Endothelial cell of umbilical vein (primary cell): Measurements from ENCODE around the gene RASD1. TPM values are rescaled to one million over a fixed set of nuclear protein-coding genes. Genes with fewer than 3 reads are reported as not detected.

ENCODE experiments used
- BruUV-seq: library from RNA; stranded (reverse); fragments of 400-500 nt; replicated peaks from 2 replicates; lab custom pipeline; 2021; lab: Mats Ljungman, UMichigan
- CTCF ChIA-PET: fragments of 300-600, 350-600 bp; sonication (Branson Sonifier 250); formaldehyde crosslinking; loops from one replicate; lab custom pipeline; 2021; ENCODE audit warnings: antibody characterized with exemption, inconsistent platforms; lab: Charles Lee
- POLR2A ChIA-PET: fragments of 300-600, 350-600 bp; sonication (Branson Sonifier 250); formaldehyde crosslinking; loops from one replicate; lab custom pipeline; 2021; ENCODE audit warnings: antibody characterized with exemption, inconsistent platforms; lab: Charles Lee
- DNase-seq: peaks from one replicate; pipeline ENCODE4 v3.0.0-alpha.2; 2011; ENCODE audit warnings: low read depth, low spot score
- FAIRE-seq: peaks from 2 replicates; lab custom pipeline; 2011; peaks lifted over from hg19 to GRCh38; lab: Jason Lieb, UNC
- H2AFZ ChIP-seq: 2 replicates; pipeline ENCODE4 v1.6.0; 2012; ENCODE audit warnings: low read depth, low read length, control low read depth, inconsistent platforms
- H3K27ac ChIP-seq: 2 replicates; pipeline ENCODE4 v1.5.1; 2011; ENCODE audit warnings: low read depth, mild to moderate bottlenecking, control low read depth, low read length, moderate library complexity; ENCODE audit not compliant: insufficient read depth
- H3K27me3 ChIP-seq, 2 experiments: 2 replicates each; pipeline versions ENCODE4 v1.6.0 to v1.6.1; 2011; ENCODE audit warnings: low read length in 2 of 2, mixed read lengths in 1 of 2; ENCODE audit not compliant: control insufficient read depth in 2 of 2, insufficient read depth in 2 of 2
- H3K36me3 ChIP-seq, 2 experiments: 2 replicates in 1 of 2; 3 replicates in 1 of 2; pipeline ENCODE4 v1.5.1; 2011; ENCODE audit warnings: low read length in 2 of 2, mild to moderate bottlenecking in 1 of 2, moderate library complexity in 1 of 2; ENCODE audit not compliant: control insufficient read depth in 2 of 2, insufficient read depth in 2 of 2; ENCODE audit errors: extremely low read depth in 1 of 2
- H3K4me1 ChIP-seq: 3 replicates; pipeline ENCODE4 v1.5.1; 2011; ENCODE audit warnings: mild to moderate bottlenecking, low read length; ENCODE audit not compliant: control insufficient read depth, insufficient read depth; ENCODE audit errors: extremely low read depth
- H3K4me2 ChIP-seq: 2 replicates; pipeline ENCODE4 v1.6.1; 2011; ENCODE audit warnings: low read length, control low read depth, mixed read lengths; ENCODE audit not compliant: insufficient read depth
- H3K4me3 ChIP-seq, 3 experiments: fragments of 200-600 bp in 1 of 3; sonication (generic), shearing (Covaris generic) in 1 of 3; replicated peaks in 1 of 3; 2 replicates each; pipeline ENCODE4 v1.5.1; 2011 to 2016; ENCODE audit warnings: control low read depth in 3 of 3, low read length in 3 of 3, mild to moderate bottlenecking in 2 of 3, inconsistent platforms in 1 of 3, low read depth in 1 of 3, moderate library complexity in 1 of 3; ENCODE audit not compliant: insufficient read depth in 1 of 3
- H3K79me2 ChIP-seq: 2 replicates; pipeline ENCODE4 v1.6.0; 2012; ENCODE audit warnings: low read length, inconsistent platforms; ENCODE audit not compliant: control insufficient read depth, insufficient read depth
- H3K9ac ChIP-seq: replicated peaks from 2 replicates; pipeline ENCODE3; 2011; ENCODE audit warnings: low read length, control low read depth; ENCODE audit not compliant: insufficient read depth; ENCODE audit errors: extremely low read depth
- H3K9me1 ChIP-seq: replicated peaks from 3 replicates; pipeline ENCODE4 v1.6.0; 2011; ENCODE audit warnings: mild to moderate bottlenecking, low read length; ENCODE audit not compliant: control insufficient read depth, insufficient read depth; ENCODE audit errors: extremely low read depth
- H3K9me3 ChIP-seq: replicated peaks from 2 replicates; pipeline ENCODE4 v1.5.1; 2012; ENCODE audit warnings: low read length, inconsistent platforms; ENCODE audit not compliant: control insufficient read depth, insufficient read depth
- H4K20me1 ChIP-seq: replicated peaks from 2 replicates; pipeline ENCODE3; 2011; ENCODE audit warnings: mild to moderate bottlenecking, low read length; ENCODE audit not compliant: control insufficient read depth, insufficient read depth; ENCODE audit errors: extremely low read depth
- EZH2 ChIP-seq: IDR thresholded peaks from 2 replicates; pipeline ENCODE4 v1.6.1; 2012; ENCODE audit warnings: borderline replicate concordance, low read depth, mild to moderate bottlenecking, moderate library complexity, low read length, inconsistent platforms; ENCODE audit not compliant: severe bottlenecking
- FOS ChIP-seq: IDR thresholded peaks from 2 replicates; pipeline ENCODE4 v1.6.1; 2011; ENCODE audit warnings: mild to moderate bottlenecking, low read length, moderate library complexity, borderline replicate concordance; ENCODE audit not compliant: insufficient read depth
- GATA2 ChIP-seq: IDR thresholded peaks from 2 replicates; pipeline ENCODE4 v1.7.0; 2011; ENCODE audit warnings: low read depth, mild to moderate bottlenecking, moderate library complexity, mixed read lengths, low read length; ENCODE audit not compliant: insufficient read length, insufficient read depth
- JUN ChIP-seq: IDR thresholded peaks from 2 replicates; pipeline ENCODE4 v1.6.1; 2011; ENCODE audit warnings: borderline replicate concordance, low read depth; ENCODE audit not compliant: insufficient read length, insufficient read depth
- MYC ChIP-seq: IDR thresholded peaks from one replicate; pipeline ENCODE4 v1.6.1; 2011; ENCODE audit warnings: mild to moderate bottlenecking, low read depth, low read length
- POLR2A ChIP-seq: IDR thresholded peaks from 2 replicates; pipeline ENCODE4 v1.6.1; 2012; ENCODE audit warnings: low read depth, mild to moderate bottlenecking, control low read depth, low read length
- POLR2AphosphoS5 ChIP-seq: IDR thresholded peaks from 2 replicates; pipeline ENCODE4 v1.6.1; 2012; ENCODE audit warnings: low read depth, mild to moderate bottlenecking, control low read depth, low read length, moderate library complexity; ENCODE audit not compliant: insufficient read depth
- dilution Hi-C: fragments of 300-500 bp; cut with MboI; formaldehyde crosslinking; loops from one replicate; pipeline ENCODE4 v1.15.0; 2019; ENCODE audit warnings: low sequenced_read_pairs; ENCODE audit not compliant: extremely low pct_ligation_motif_present
- intact Hi-C: fragments of 100-400 bp; cut with micrococcal nuclease; formaldehyde crosslinking; loops from one replicate; pipeline ENCODE4 v1.10.0; 2022
- polyA plus RNA-seq, 4 experiments: library from polyadenylated mRNA; depleted of rRNA in 3 of 4; stranded (reverse) in 3 of 4; unstranded in 1 of 4; fragments of >200 nt; gene quantifications; 2 replicates each; pipeline versions ENCODE4 v1.2.1 to v1.2.3, GENCODE V29; 2011 to 2012; ENCODE audit warnings: missing spikeins in 1 of 4
- total RNA-seq: library from RNA; stranded (reverse); gene quantifications from 2 replicates; pipeline ENCODE4 v1.2.3, GENCODE V29; 2021
- TF ChIP-seq, protein P1 (sequence below): IDR thresholded peaks from 2 replicates; pipeline ENCODE4 v1.6.1; 2011; ENCODE audit not compliant: insufficient read depth, insufficient read length
- TF ChIP-seq, protein P2 (sequence below), 2 donors: IDR thresholded peaks; 1 replicate in 1 of 2; 2 replicates in 1 of 2; pipeline ENCODE4 v1.5.1; 2011; ENCODE audit warnings: low read length in 2 of 2, mild to moderate bottlenecking in 2 of 2, moderate library complexity in 2 of 2, control low read depth in 1 of 2, inconsistent platforms in 1 of 2, low read depth in 1 of 2; ENCODE audit not compliant: insufficient read depth in 1 of 2; ENCODE audit errors: extremely low read depth in 1 of 2

The RASD1 gene
- total and polyA plus RNA-seq, 2 donors (not counting 3 experiments of a cell fraction or from before 2014, with no cell fraction given), result 4.2 to 15.7 TPM

DNA sequence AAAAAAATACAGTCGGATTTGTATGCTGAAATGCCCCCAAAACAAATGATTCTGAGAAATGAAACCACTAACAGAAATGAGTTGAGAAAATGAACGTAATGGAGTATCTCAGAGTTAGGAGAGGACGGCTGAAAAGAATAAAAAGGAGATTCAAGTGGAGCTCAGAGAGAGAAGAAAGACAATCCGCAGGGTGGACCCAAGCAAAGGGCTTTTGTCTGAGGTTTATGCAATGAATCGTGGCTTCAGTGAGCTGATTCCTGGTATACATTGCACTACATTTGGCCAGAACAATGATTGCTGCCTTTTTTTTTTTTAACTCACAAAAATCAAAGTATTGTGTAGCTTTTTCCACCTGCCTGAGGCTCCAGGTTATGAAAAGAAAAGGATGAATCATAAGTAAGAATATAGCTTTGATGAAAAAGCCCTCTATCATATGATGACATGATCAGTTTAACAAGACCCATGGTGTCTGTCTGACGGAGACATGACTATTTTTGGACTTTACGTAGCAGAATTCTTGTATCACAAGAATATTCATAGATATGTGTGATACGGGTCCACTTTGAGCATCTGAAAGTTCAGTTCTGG, 23.8 kb downstream of the RASD1 start:
- CTCF ChIA-PET, result interaction anchor here (0.8 to 1.3 kb wide), 3 partner anchors 24 to 141 kb away, joined by 3 to 9 read pairs (median 3); partner anchors contain the start of gene RASD1
- no peak overlapping the region for H3K4me3 ChIP-seq
- peaks cover 6% of the 10 kb centered on the region for H3K79me2 ChIP-seq
- dilution Hi-C loops (no loop called here), intact Hi-C loops (no loop called here)
- TF ChIP-seq POLR2AphosphoS5 (no peak), FOS (no peak), EZH2 (no peak), GATA2 (no peak), MYC (no peak), POLR2A (no peak), JUN (no peak)
- TF ChIP-seq, protein P1, sequence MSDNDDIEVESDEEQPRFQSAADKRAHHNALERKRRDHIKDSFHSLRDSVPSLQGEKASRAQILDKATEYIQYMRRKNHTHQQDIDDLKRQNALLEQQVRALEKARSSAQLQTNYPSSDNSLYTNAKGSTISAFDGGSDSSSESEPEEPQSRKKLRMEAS, result no peak
- TF ChIP-seq, protein P2, sequence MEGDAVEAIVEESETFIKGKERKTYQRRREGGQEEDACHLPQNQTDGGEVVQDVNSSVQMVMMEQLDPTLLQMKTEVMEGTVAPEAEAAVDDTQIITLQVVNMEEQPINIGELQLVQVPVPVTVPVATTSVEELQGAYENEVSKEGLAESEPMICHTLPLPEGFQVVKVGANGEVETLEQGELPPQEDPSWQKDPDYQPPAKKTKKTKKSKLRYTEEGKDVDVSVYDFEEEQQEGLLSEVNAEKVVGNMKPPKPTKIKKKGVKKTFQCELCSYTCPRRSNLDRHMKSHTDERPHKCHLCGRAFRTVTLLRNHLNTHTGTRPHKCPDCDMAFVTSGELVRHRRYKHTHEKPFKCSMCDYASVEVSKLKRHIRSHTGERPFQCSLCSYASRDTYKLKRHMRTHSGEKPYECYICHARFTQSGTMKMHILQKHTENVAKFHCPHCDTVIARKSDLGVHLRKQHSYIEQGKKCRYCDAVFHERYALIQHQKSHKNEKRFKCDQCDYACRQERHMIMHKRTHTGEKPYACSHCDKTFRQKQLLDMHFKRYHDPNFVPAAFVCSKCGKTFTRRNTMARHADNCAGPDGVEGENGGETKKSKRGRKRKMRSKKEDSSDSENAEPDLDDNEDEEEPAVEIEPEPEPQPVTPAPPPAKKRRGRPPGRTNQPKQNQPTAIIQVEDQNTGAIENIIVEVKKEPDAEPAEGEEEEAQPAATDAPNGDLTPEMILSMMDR (IDR thresholded peaks at IDR 0.05; ENCODE audit: extremely low read depth in 1 of 2, insufficient read depth in 1 of 2, low read depth in 1 of 2, low read length in 2 of 2), result no peak
- POLR2A ChIA-PET, result interaction anchor here (0.6 kb wide), 1 partner anchor 37 kb away, joined by 3 read pairs; no protein-coding TSS in a partner anchor
- no peaks in the 10 kb centered on the region for H3K9me3 ChIP-seq
- no peaks in the 10 kb centered on the region for H3K9me1 ChIP-seq
- no peak overlapping the region for H3K27ac ChIP-seq
- no peak overlapping the region for H3K9ac ChIP-seq
- DNase-seq, result no peak
- BruUV-seq, result no TSS peak
- peaks cover under 1% of the 10 kb centered on the region for H3K4me1 ChIP-seq
- no peak overlapping the region for H3K4me2 ChIP-seq
- no peak for FAIRE-seq
- no peaks in the 10 kb centered on the region for H3K36me3 ChIP-seq
- no peak overlapping the region for H2AFZ ChIP-seq
- H3K27me3 ChIP-seq, result peaks cover 28 to 29% of the 10 kb centered on the region in 2 experiments
- no peaks in the 10 kb centered on the region for H4K20me1 ChIP-seq
